Measurements from ENCODE around the gene EPHA4.

DNA sequence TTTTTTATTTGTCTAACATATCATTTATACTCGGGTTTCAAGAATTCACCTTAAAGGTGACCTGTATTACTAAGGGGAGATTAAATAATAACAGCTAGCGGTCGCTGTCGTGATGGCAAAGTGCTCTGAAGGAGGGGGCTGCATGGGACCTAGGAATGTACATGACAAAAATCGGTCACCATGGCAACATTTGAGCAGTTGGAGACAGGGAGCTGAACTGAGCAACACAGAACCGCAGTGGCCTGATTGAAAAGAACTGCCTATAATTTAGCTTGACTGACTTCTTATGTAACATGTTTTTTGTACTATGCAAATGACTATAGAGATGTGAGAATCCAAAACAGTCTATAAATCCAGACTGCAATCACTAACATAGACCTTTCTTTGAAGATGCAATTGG is 34.3 kb upstream of the EPHA4 start:
- TF ChIP-seq, protein P1, sequence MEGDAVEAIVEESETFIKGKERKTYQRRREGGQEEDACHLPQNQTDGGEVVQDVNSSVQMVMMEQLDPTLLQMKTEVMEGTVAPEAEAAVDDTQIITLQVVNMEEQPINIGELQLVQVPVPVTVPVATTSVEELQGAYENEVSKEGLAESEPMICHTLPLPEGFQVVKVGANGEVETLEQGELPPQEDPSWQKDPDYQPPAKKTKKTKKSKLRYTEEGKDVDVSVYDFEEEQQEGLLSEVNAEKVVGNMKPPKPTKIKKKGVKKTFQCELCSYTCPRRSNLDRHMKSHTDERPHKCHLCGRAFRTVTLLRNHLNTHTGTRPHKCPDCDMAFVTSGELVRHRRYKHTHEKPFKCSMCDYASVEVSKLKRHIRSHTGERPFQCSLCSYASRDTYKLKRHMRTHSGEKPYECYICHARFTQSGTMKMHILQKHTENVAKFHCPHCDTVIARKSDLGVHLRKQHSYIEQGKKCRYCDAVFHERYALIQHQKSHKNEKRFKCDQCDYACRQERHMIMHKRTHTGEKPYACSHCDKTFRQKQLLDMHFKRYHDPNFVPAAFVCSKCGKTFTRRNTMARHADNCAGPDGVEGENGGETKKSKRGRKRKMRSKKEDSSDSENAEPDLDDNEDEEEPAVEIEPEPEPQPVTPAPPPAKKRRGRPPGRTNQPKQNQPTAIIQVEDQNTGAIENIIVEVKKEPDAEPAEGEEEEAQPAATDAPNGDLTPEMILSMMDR (IDR thresholded peaks at IDR 0.05) = no peak
- no peak for TF ChIP-seq EZH2 (IDR thresholded peaks at IDR 0.05; ENCODE audit: borderline replicate concordance, insufficient read depth, low read depth, low read length, poor library complexity, severe bottlenecking)
